Gastrocnemius medialis (tissue), 4 donors: ENCODE data around the gene TPD52L1. TPM values are rescaled to one million over a fixed set of nuclear protein-coding genes. Genes with fewer than 3 reads are reported as not detected.

Source experiments
- ATAC-seq, 2 donors: fragments of 150-250 bp; one replicate each; pipeline ENCODE4 v1.9.1; 2016
- DNase-seq, 2 donors: peaks; one replicate each; pipeline ENCODE4 v3.0.0-alpha.2; 2019
- H3K27ac ChIP-seq, 4 donors: fragments of 200-600 bp; sonication (generic); 1 replicate in 1 of 4; 2 replicates in 3 of 4; pipeline ENCODE4 v1.5.1; 2016 to 2018; ENCODE audit warnings: mild to moderate bottlenecking in 2 of 4, moderate library complexity in 1 of 4
- H3K27me3 ChIP-seq, 3 donors: fragments of 200-600 bp; sonication (generic) in 2 of 3; 1 replicate in 1 of 3; 2 replicates in 2 of 3; pipeline versions ENCODE4 v1.5.1 to v1.6.0; 2016 to 2019; ENCODE audit warnings: mild to moderate bottlenecking in 1 of 3, moderate library complexity in 1 of 3
- H3K36me3 ChIP-seq, 2 donors: fragments of 200-600 bp; sonication (generic) in 1 of 2; one replicate each; pipeline ENCODE4 v1.5.1; 2017 to 2018
- H3K4me1 ChIP-seq, 2 donors: fragments of 200-600 bp; sonication (generic) in 1 of 2; one replicate each; pipeline ENCODE4 v1.5.1; 2016 to 2017; ENCODE audit warnings: mild to moderate bottlenecking in 2 of 2
- H3K4me3 ChIP-seq, 4 donors: fragments of 200-600 bp; sonication (generic) in 3 of 4; 1 replicate in 1 of 4; 2 replicates in 3 of 4; pipeline ENCODE4 v1.5.1; 2016 to 2019; ENCODE audit warnings: mild to moderate bottlenecking in 2 of 4
- H3K9me3 ChIP-seq, 3 donors: fragments of 200-600 bp; sonication (generic) in 2 of 3; 1 replicate in 1 of 3; 2 replicates in 2 of 3; pipeline ENCODE4 v1.5.1; 2016 to 2019
- CTCF ChIP-seq, 5 experiments: fragments of 450-650 bp in 3 of 5; fragments of 200-600 bp in 2 of 5; sonication (generic) in 2 of 5; IDR thresholded peaks in 4 of 5; conservative IDR thresholded peaks in 1 of 5; 1 replicate in 4 of 5; 2 replicates in 1 of 5; pipeline ENCODE4 v1.5.1; 2016 to 2019; ENCODE audit warnings: antibody characterized with exemption in 5 of 5, mild to moderate bottlenecking in 3 of 5, moderate library complexity in 3 of 5
- POLR2A ChIP-seq, 2 donors: fragments of 450-650 bp; IDR thresholded peaks; one replicate each; pipeline ENCODE4 v1.6.1; 2017; ENCODE audit warnings: antibody characterized with exemption in 2 of 2, mild to moderate bottlenecking in 2 of 2, moderate library complexity in 2 of 2
- in situ Hi-C, 4 donors: fragments of 200-750 bp; cut with MboI; loops; one replicate each; pipeline versions ENCODE4 v1.15.0 to v1.8.0; 2017; ENCODE audit warnings: low sequenced_read_pairs in 4 of 4
- intact Hi-C: fragments of 100-400 bp; cut with DNase I; formaldehyde crosslinking; loops from one replicate; pipeline ENCODE4 v1.15.1; 2023; ENCODE audit warnings: low total_unique reads
- total RNA-seq, 4 donors: library from RNA; depleted of rRNA; stranded (reverse); fragments of >200 nt; gene quantifications; one replicate each; pipeline versions ENCODE4 v1.1.0 to v1.2.3, GENCODE V29; 2016

TPD52L1 gene
- total RNA-seq, 4 donors from 2014 or later: 47.6 to 152 (median 123) TPM

DNA sequence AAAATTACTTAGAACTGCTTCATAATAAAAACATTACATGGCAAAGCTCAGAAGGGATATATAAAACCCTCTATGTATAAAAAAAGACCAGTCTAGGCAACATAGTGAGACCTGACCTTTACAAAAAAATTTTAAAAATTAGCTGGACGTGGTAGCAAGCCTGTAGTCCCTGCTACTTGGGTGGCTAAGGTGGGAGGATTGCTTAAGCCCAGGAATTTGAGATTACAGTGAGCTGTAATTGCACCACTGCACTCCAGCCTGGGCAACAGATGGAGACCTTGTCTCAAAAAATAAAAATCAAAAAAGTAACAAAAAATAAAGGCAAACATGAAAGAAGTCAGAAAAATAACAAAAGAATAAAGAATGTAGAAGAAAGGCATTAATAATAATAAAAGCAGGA, 21.5 kb upstream of the TPD52L1 start:
- no peak for DNase-seq
- no peak for ATAC-seq
- in situ Hi-C loops: no loop called here
- Histone ChIP-seq H3K4me1 (no peaks in the 10 kb centered on the region), H3K9me3 (no peaks in the 10 kb centered on the region), H3K27me3 (no peaks in the 10 kb centered on the region), H3K27ac (no peak overlapping the region), H3K4me3 (no peak overlapping the region), H3K36me3 (no peaks in the 10 kb centered on the region)
- no peak for TF ChIP-seq CTCF (IDR thresholded peaks at IDR 0.05 in 4 of 5, conservative IDR thresholded peaks at IDR 0.05 in 1 of 5)
- intact Hi-C loops: no loop called here

GRCh38 chr6:125136378-125136777, 17.2 kb upstream of the TPD52L1 start:
- Histone ChIP-seq H3K36me3 (no peaks in the 10 kb centered on the region), H3K27ac (no peak overlapping the region), H3K9me3 (no peaks in the 10 kb centered on the region), H3K4me3 (no peak overlapping the region), H3K27me3 (no peaks in the 10 kb centered on the region), H3K4me1 (no peaks in the 10 kb centered on the region)
- no peak for DNase-seq
- intact Hi-C loops: no loop called here
- no peak for ATAC-seq
- TF ChIP-seq POLR2A (IDR thresholded peaks at IDR 0.05): no peak
- no peak for TF ChIP-seq CTCF (IDR thresholded peaks at IDR 0.05 in 4 of 5, conservative IDR thresholded peaks at IDR 0.05 in 1 of 5)
- in situ Hi-C loops: no loop called here

GRCh38 chr6:125138083-125138482, 15.5 kb upstream of the TPD52L1 start:
- Histone ChIP-seq H3K27me3 (no peaks in the 10 kb centered on the region), H3K36me3 (no peaks in the 10 kb centered on the region), H3K4me3 (no peak overlapping the region), H3K4me1 (no peaks in the 10 kb centered on the region), H3K9me3 (no peaks in the 10 kb centered on the region), H3K27ac (no peak overlapping the region)
- intact Hi-C loops (no loop called here), in situ Hi-C loops (no loop called here)
- TF ChIP-seq POLR2A (IDR thresholded peaks at IDR 0.05): no peak
- no peak for TF ChIP-seq CTCF (IDR thresholded peaks at IDR 0.05 in 4 of 5, conservative IDR thresholded peaks at IDR 0.05 in 1 of 5)
- ATAC-seq: no peak
- no peak for DNase-seq

- Histone ChIP-seq H3K4me1 (no peaks in the 10 kb centered on the region), H3K27me3 (no peaks in the 10 kb centered on the region), H3K4me3 (no peak overlapping the region), H3K9me3 (no peaks in the 10 kb centered on the region), H3K27ac (no peak overlapping the region), H3K36me3 (no peaks in the 10 kb centered on the region)
- TF ChIP-seq CTCF (IDR thresholded peaks at IDR 0.05 in 4 of 5, conservative IDR thresholded peaks at IDR 0.05 in 1 of 5): no peak
- TF ChIP-seq POLR2A (IDR thresholded peaks at IDR 0.05): no peak
- ATAC-seq (no peak), DNase-seq (no peak)
- in situ Hi-C loops: no loop called here
- intact Hi-C loops: no loop called here
Measured at GRCh38 chr6:125140808-125141207, 12.8 kb upstream of the TPD52L1 start.

DNA sequence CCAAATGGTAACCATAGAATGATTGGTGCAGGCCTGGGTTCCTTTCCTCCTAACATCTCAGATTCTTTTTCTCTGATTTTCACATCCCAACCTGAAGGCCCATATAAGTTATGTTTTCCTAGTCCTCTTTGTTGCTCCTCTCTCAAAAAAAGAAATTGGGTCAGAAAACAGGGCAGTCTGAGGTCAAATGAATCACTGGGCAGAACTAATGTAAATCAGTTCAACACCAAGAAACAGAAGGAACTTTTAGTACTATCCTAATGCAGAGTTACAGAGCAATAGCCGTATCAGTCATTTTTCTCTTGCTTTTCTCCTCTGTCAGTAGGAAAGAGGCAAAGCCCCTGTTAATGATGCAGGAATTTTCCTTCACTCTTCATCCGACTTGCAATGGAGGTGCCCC, 11.0 kb upstream of the TPD52L1 start:
- no peak for DNase-seq
- ATAC-seq: peak in 1 of 2 donors; percentile 18
- Histone ChIP-seq H3K4me3 (no peak overlapping the region), H3K4me1 (no peaks in the 10 kb centered on the region), H3K27ac (no peak overlapping the region), H3K9me3 (no peaks in the 10 kb centered on the region), H3K27me3 (no peaks in the 10 kb centered on the region), H3K36me3 (no peaks in the 10 kb centered on the region)
- in situ Hi-C loops (no loop called here), intact Hi-C loops (no loop called here)
- TF ChIP-seq POLR2A (IDR thresholded peaks at IDR 0.05) (no peak), CTCF (IDR thresholded peaks at IDR 0.05 in 4 of 5, conservative IDR thresholded peaks at IDR 0.05 in 1 of 5) (no peak)
